A549 (cell line): ENCODE data around the gene LETM1. TPM values are rescaled to one million over a fixed set of nuclear protein-coding genes. Genes with fewer than 3 reads are reported as not detected.

Source experiments
- ATAC-seq, 2 experiments: fragments of 200-7000 bp in 1 of 2; fragments of >200 bp in 1 of 2; cut with Nextera tagmentation in 1 of 2; cut with Tn5 transposase in 1 of 2; 3 replicates each; pipeline versions ENCODE4 v1.8.0 to v1.9.1; 2018 to 2020; ENCODE audit warnings: mild to moderate bottlenecking in 1 of 2, moderate library complexity in 1 of 2
- CTCF ChIA-PET: fragments of 300-600 bp; sonication (Branson Sonifier 250); formaldehyde crosslinking; extraction: SDS; loops from one replicate; lab custom pipeline; 2021; ENCODE audit warnings: antibody characterized with exemption, inconsistent platforms; lab: Yijun Ruan, JAX
- POLR2A ChIA-PET: fragments of 350-600 bp; formaldehyde crosslinking; extraction: SDS; loops from one replicate; lab custom pipeline; 2021; ENCODE audit warnings: antibody characterized with exemption, inconsistent platforms; lab: Yijun Ruan, JAX
- DNase-seq, 2 experiments: peaks; one replicate each; pipeline versions ENCODE4 v3.0.0 to v3.0.0-alpha.2; 2011 to 2016; ENCODE audit warnings: low read depth in 1 of 2, low spot score in 1 of 2
- FAIRE-seq: peaks from 2 replicates; lab custom pipeline; 2011; peaks lifted over from hg19 to GRCh38; lab: Jason Lieb, UNC
- H3K27ac ChIP-seq, 2 experiments: fragments of >200 bp; sonication (Bioruptor Twin); formaldehyde crosslinking; 3 replicates each; pipeline ENCODE4 v1.5.1; 2016 to 2017
- H3K4me1 ChIP-seq: fragments of >200 bp; sonication (Bioruptor Twin); formaldehyde crosslinking; 3 replicates; pipeline ENCODE4 v1.6.1; 2016
- H3K4me2 ChIP-seq: fragments of >200 bp; sonication (Bioruptor Twin); formaldehyde crosslinking; 3 replicates; pipeline ENCODE4 v1.6.1; 2016
- H3K4me3 ChIP-seq: fragments of >200 bp; sonication (Bioruptor Twin); formaldehyde crosslinking; 3 replicates; pipeline ENCODE4 v1.5.1; 2016
- H3K9me3 ChIP-seq: fragments of >200 bp; sonication (Bioruptor Twin); formaldehyde crosslinking; 3 replicates; pipeline ENCODE4 v1.6.1; 2016
- BHLHE40 ChIP-seq: IDR thresholded peaks from 2 replicates; pipeline ENCODE4 v1.6.1; 2012; ENCODE audit warnings: low read depth, low read length, inconsistent platforms
- CBX8 ChIP-seq: fragments of 200-600 bp; sonication (generic); IDR thresholded peaks from 2 replicates; pipeline ENCODE4 v1.6.1; 2016
- CEBPB ChIP-seq, 2 experiments: fragments of >200 bp in 1 of 2; sonication (Bioruptor Twin) in 1 of 2; formaldehyde crosslinking in 1 of 2; IDR thresholded peaks; 2 replicates each; pipeline ENCODE4 v1.6.1; 2012 to 2016
- CTCF ChIP-seq: fragments of >200 bp; sonication (Bioruptor Twin); formaldehyde crosslinking; IDR thresholded peaks from 3 replicates; pipeline ENCODE4 v1.5.1; 2016
- EHF ChIP-seq: fragments of 250-450 bp; sonication (Bioruptor Pico); IDR thresholded peaks from 2 replicates; pipeline ENCODE4 v1.5.0; 2020; ENCODE audit warnings: mild to moderate bottlenecking
- EHMT2 ChIP-seq: fragments of 200-600 bp; sonication (generic); IDR thresholded peaks from 2 replicates; pipeline ENCODE4 v1.6.1; 2016; ENCODE audit warnings: antibody characterized with exemption, low read depth, mild to moderate bottlenecking, moderate library complexity
- FOSB ChIP-seq: fragments of 250-450 bp; sonication (Bioruptor Pico); IDR thresholded peaks from 2 replicates; pipeline ENCODE4 v1.5.0; 2020; ENCODE audit warnings: mild to moderate bottlenecking, moderate library complexity
- GATA3 ChIP-seq: IDR thresholded peaks from 2 replicates; pipeline ENCODE4 v1.6.1; 2012; ENCODE audit warnings: borderline replicate concordance
- HMGXB4 ChIP-seq: fragments of 250-450 bp; sonication (Bioruptor Pico); IDR thresholded peaks from 2 replicates; pipeline ENCODE4 v1.5.0; 2021; ENCODE audit warnings: mild to moderate bottlenecking, moderate library complexity, borderline replicate concordance
- HOXA7 ChIP-seq: fragments of 250-450 bp; sonication (Bioruptor Pico); IDR thresholded peaks from 2 replicates; pipeline ENCODE4 v1.5.0; 2020; ENCODE audit warnings: mild to moderate bottlenecking, moderate library complexity
- HOXB5 ChIP-seq: fragments of 250-450 bp; sonication (Bioruptor Pico); IDR thresholded peaks from 2 replicates; pipeline ENCODE4 v1.5.0; 2020; ENCODE audit warnings: mild to moderate bottlenecking, moderate library complexity
- KDM1A ChIP-seq: fragments of 200-600 bp; sonication (generic); IDR thresholded peaks from 2 replicates; pipeline ENCODE4 v1.6.1; 2016; ENCODE audit warnings: low read depth, mild to moderate bottlenecking
- KDM5A ChIP-seq: fragments of 200-600 bp; sonication (generic); IDR thresholded peaks from 2 replicates; pipeline ENCODE4 v1.6.1; 2016; ENCODE audit warnings: antibody characterized with exemption, mild to moderate bottlenecking
- MAX ChIP-seq: IDR thresholded peaks from 2 replicates; pipeline ENCODE4 v1.6.1; 2012
- MYC ChIP-seq: IDR thresholded peaks from 2 replicates; pipeline ENCODE4 v1.6.1; 2012; ENCODE audit warnings: mild to moderate bottlenecking, inconsistent platforms, low read length, improper control_type of control experiment, borderline replicate concordance
- NFE2L2 ChIP-seq: fragments of 150-350 bp; conservative IDR thresholded peaks from 2 replicates; pipeline ENCODE4 v1.6.1; 2014; ENCODE audit warnings: low read length
- NPAS2 ChIP-seq: fragments of 250-450 bp; sonication (Bioruptor Pico); IDR thresholded peaks from 2 replicates; pipeline ENCODE4 v1.8.0; 2022; ENCODE audit warnings: mild to moderate bottlenecking, moderate library complexity, borderline replicate concordance
- NR3C1 ChIP-seq: fragments of >200 bp; sonication (Bioruptor Twin); formaldehyde crosslinking; IDR thresholded peaks from 3 replicates; pipeline ENCODE4 v1.6.1; 2017
- PBX3 ChIP-seq: IDR thresholded peaks from 2 replicates; pipeline ENCODE4 v1.6.1; 2012
- POLR2AphosphoS2 ChIP-seq: conservative IDR thresholded peaks from 2 replicates; pipeline ENCODE4 v1.6.1; 2012; ENCODE audit warnings: low read length, improper control_type of control experiment, inconsistent platforms
- RAD21 ChIP-seq, 2 experiments: fragments of >200 bp in 1 of 2; sonication (Bioruptor Twin) in 1 of 2; formaldehyde crosslinking in 1 of 2; IDR thresholded peaks in 1 of 2; conservative IDR thresholded peaks in 1 of 2; 2 replicates in 1 of 2; 3 replicates in 1 of 2; pipeline ENCODE4 v1.6.1; 2012 to 2018; ENCODE audit warnings: inconsistent platforms in 1 of 2
- RCOR1 ChIP-seq: fragments of 150-350 bp; IDR thresholded peaks from 2 replicates; pipeline ENCODE4 v1.6.1; 2014; ENCODE audit warnings: antibody characterized with exemption, low read length, low read depth
- SMC3 ChIP-seq: fragments of >200 bp; sonication (Bioruptor Twin); formaldehyde crosslinking; IDR thresholded peaks from 3 replicates; pipeline ENCODE4 v1.6.1; 2018; ENCODE audit warnings: inconsistent platforms
- USF2 ChIP-seq: fragments of 450-650 bp; IDR thresholded peaks from 2 replicates; pipeline ENCODE4 v1.6.1; 2014; ENCODE audit warnings: antibody characterized with exemption
- ZC3H11A ChIP-seq: fragments of 450-650 bp; IDR thresholded peaks from 2 replicates; pipeline ENCODE4 v1.6.1; 2014; ENCODE audit warnings: antibody characterized with exemption, mild to moderate bottlenecking
- WGBS: methylation state at CpG from one replicate; pipeline ENCODE4 v1.1.6; 2017; ENCODE audit errors: missing lambda C conversion rate; 5-methylcytosine and 5-hydroxymethylcytosine counted together
- polyA plus RNA-seq, 4 experiments: library from polyadenylated mRNA; depleted of rRNA in 3 of 4; stranded (reverse); fragments of >200 nt; fragmentation: RNase III in 1 of 4; extraction: RNeasy Plus Mini Kit Qiagen cat#74134 plus additional on column Dnase treatment in 1 of 4; gene quantifications; 2 replicates in 3 of 4; 3 replicates in 1 of 4; pipeline ENCODE4 v1.2.3, GENCODE V29; 2011 to 2017

LETM1 gene
- polyA plus RNA-seq, 2 of the 4 experiments (the other 2 are of a cell fraction): 18.6 to 29.6 TPM

GRCh38 chr4:1899149-1900086 is 43.5 kb upstream of the LETM1 start:
- POLR2A ChIA-PET: interaction anchor here (0.6 kb wide), 1 partner anchor 23 kb away, joined by 3 read pairs; no protein-coding TSS in a partner anchor
- Histone ChIP-seq H3K4me2 (peak overlapping the region; percentile 54), H3K4me1 (peaks cover 8% of the 10 kb centered on the region; the same call in 2 of the 3 replicates), H3K27ac (no peak overlapping the region), H3K4me3 (no peak overlapping the region), H3K9me3 (no peaks in the 10 kb centered on the region)
- DNase-seq (peak; percentile 76 to 84), ATAC-seq (peak; percentile 97), FAIRE-seq (no peak)
- 23% methylated on average over 14 of the region's 15 CpGs for WGBS
- CTCF ChIA-PET: interaction anchor here (0.6 to 10.1 kb wide), 40 partner anchors 9 to 550 kb away, joined by 3 to 65 read pairs (median 5); partner anchors contain the start of gene NSD2
- TF ChIP-seq EHMT2 (no peak), CBX8 (no peak), MYC (0 out of 2 replicates have a peak, but pooled peaks have one; percentile 35), HMGXB4 (no peak), GATA3 (no peak), EHF (no peak), ZC3H11A (peak; percentile 5; the same call in 1 of the 2 replicates), HOXA7 (CRISPR knock-in tag) (no peak), CTCF (peak; percentile 69), SMC3 (peak; percentile 42), NR3C1 (no peak), MAX (no peak), RAD21 (conservative IDR thresholded peaks at IDR 0.05 in 1 of 2, IDR thresholded peaks at IDR 0.05 in 1 of 2) (peak; percentile 70), NFE2L2 (no peak), NPAS2 (CRISPR knock-in tag) (no peak)

GRCh38 chr4:1898681-1899080 is 42.7 kb upstream of the LETM1 start:
- TF ChIP-seq SMC3 (no peak), PBX3 (no peak), CEBPB (IDR thresholded peaks at IDR 0.05) (no peak), KDM1A (no peak), USF2 (no peak), POLR2AphosphoS2 (no peak), BHLHE40 (no peak), CBX8 (no peak), KDM5A (no peak), RCOR1 (no peak), NPAS2 (CRISPR knock-in tag) (no peak), FOSB (CRISPR knock-in tag) (no peak), HOXB5 (no peak)
- TF ChIP-seq, all 56 proteins: peak for 0
- Histone ChIP-seq H3K9me3 (no peaks in the 10 kb centered on the region), H3K4me3 (no peak overlapping the region), H3K27ac (no peak overlapping the region), H3K4me2 (peak overlapping the region; percentile 54; the same call in 2 of the 3 replicates), H3K4me1 (peaks cover 8% of the 10 kb centered on the region; the same call in 2 of the 3 replicates)
- FAIRE-seq (no peak), ATAC-seq (peak; percentile 34 to 41; a peak in 3 of 6 replicates), DNase-seq (no peak)
- ChIA-PET POLR2A (interaction anchor here (0.6 kb wide), 1 partner anchor 23 kb away, joined by 3 read pairs; no protein-coding TSS in a partner anchor), CTCF (interaction anchor here (0.7 to 10.1 kb wide), 27 partner anchors 8 to 551 kb away, joined by 3 to 65 read pairs (median 5); partner anchors contain the start of gene NSD2)
- 78% methylated on average over 1 of the region's 1 CpG for WGBS
